Stomach (tissue), 9 donors: Measurements from ENCODE around the gene TAF13. TPM values are rescaled to one million over a fixed set of nuclear protein-coding genes. Genes with fewer than 3 reads are reported as not detected.
A peak's percentile ranks its signal among the peaks of the same experiment; 100 is the strongest.

Experiments used
- DNase-seq, 2 donors: peaks; one replicate each; pipeline versions ENCODE4 v3.0.0 to v3.0.0-alpha.2; 2013 to 2019
- H3K27ac ChIP-seq, 5 donors: fragments of 200-600 bp in 4 of 5; sonication (generic) in 4 of 5; one replicate each; pipeline ENCODE4 v1.5.1; 2013 to 2019; ENCODE audit warnings: mild to moderate bottlenecking in 1 of 5, moderate library complexity in 1 of 5
- H3K27me3 ChIP-seq, 3 donors: fragments of 200-600 bp; sonication (generic); one replicate each; pipeline ENCODE4 v1.5.1; 2017 to 2019; ENCODE audit warnings: mixed run types in 1 of 3
- H3K36me3 ChIP-seq, 4 donors: fragments of 200-600 bp; sonication (generic); 1 replicate in 3 of 4; 2 replicates in 1 of 4; pipeline ENCODE4 v1.5.1; 2016 to 2019
- H3K4me1 ChIP-seq, 4 donors: fragments of 200-600 bp; sonication (generic); one replicate each; pipeline ENCODE4 v1.5.1; 2016 to 2019
- H3K4me3 ChIP-seq, 4 donors: fragments of 200-600 bp; sonication (generic) in 3 of 4; one replicate each; pipeline ENCODE4 v1.5.1; 2016 to 2019; ENCODE audit warnings: mild to moderate bottlenecking in 1 of 4
- H3K9me3 ChIP-seq, 4 donors: fragments of 200-600 bp; sonication (generic); one replicate each; pipeline ENCODE4 v1.5.1; 2016 to 2019
- EP300 ChIP-seq: sonication (generic); formaldehyde crosslinking; IDR thresholded peaks from one replicate; pipeline ENCODE4 v1.6.1; 2017; ENCODE audit warnings: antibody characterized with exemption
- POLR2A ChIP-seq, 4 donors: fragments of 450-650 bp; IDR thresholded peaks; one replicate each; pipeline ENCODE4 v1.6.1; 2016; ENCODE audit warnings: antibody characterized with exemption in 4 of 4, control low read depth in 2 of 4, mild to moderate bottlenecking in 1 of 4, moderate library complexity in 1 of 4
- POLR2AphosphoS5 ChIP-seq, 3 donors: sonication (generic); formaldehyde crosslinking; IDR thresholded peaks; one replicate each; pipeline ENCODE4 v1.6.1; 2016; ENCODE audit warnings: antibody characterized with exemption in 3 of 3
- WGBS, 5 donors: extraction: QIAGEN DNeasy Blood & Tissue Kit in 3 of 5; methylation state at CpG; one replicate each; pipeline versions ENCODE4 v1.1.5 to v1.1.7; 2013 to 2018; 5-methylcytosine and 5-hydroxymethylcytosine counted together
- intact Hi-C: fragments of 100-400 bp; cut with DNase I; formaldehyde crosslinking; loops from one replicate; pipeline ENCODE4 v1.15.1; 2023; ENCODE audit warnings: low total_unique reads
- polyA plus RNA-seq, 3 donors: library from polyadenylated mRNA; stranded (reverse); fragments of 200-250 nt; gene quantifications; one replicate each; pipeline ENCODE4 v1.2.3, GENCODE V29; 2013
- total RNA-seq, 5 donors: library from RNA; depleted of rRNA; stranded (reverse); fragments of >200 nt; gene quantifications; one replicate each; pipeline versions ENCODE4 v1.1.0 to v1.2.3, GENCODE V29; 2014 to 2016
- TF ChIP-seq, protein P1 (sequence below), 7 experiments: fragments of 450-650 bp in 4 of 7; fragments of 200-600 bp in 3 of 7; sonication (generic) in 3 of 7; IDR thresholded peaks; one replicate each; pipeline ENCODE4 v1.5.1; 2016 to 2019; ENCODE audit warnings: antibody characterized with exemption in 7 of 7, control low read depth in 2 of 7, mild to moderate bottlenecking in 1 of 7
- donor health status: healthy with polysubstance abuse.
- donor health status: Bipolar disorder and iron deficiency.
- donor health status: healthy.

TAF13 gene
- total and polyA plus RNA-seq, 8 donors = 3.5 to 69.9 (median 36.0) TPM

DNA sequence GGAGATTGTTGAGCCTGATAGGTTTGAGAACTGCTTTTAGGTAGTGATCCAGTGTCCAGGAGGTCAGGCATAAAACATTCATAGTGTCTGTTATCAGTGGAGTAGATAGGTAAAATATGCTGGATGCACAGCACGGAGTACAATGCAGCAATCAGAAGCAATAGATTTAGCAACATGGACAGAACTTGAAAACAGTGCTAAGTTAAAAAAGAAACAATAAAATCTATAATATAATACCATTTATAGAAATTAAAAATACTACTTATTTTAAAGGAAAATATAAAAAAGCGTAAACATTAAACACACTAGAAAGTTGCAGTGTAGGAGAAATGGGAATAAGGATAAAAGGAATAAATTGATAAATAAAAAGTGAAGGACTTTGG, 3.4 kb upstream of the TAF13 start:
- intact Hi-C loops = no loop called here
- no peak for DNase-seq
- Histone ChIP-seq H3K9me3 (no peaks in the 10 kb centered on the region), H3K4me1 (peaks cover 9 to 18% (median 13%) of the 10 kb centered on the region in 4 donors), H3K27me3 (no peaks in the 10 kb centered on the region), H3K36me3 (no peaks in the 10 kb centered on the region), H3K27ac (peak overlapping the region in 3 of 5 donors; percentile 56 to 66 (median 57)), H3K4me3 (no peak overlapping the region)
- WGBS, 5 donors = 91 to 95% (median 94%) methylated on average over 2 of the region's 2 CpGs
- TF ChIP-seq, protein P1, sequence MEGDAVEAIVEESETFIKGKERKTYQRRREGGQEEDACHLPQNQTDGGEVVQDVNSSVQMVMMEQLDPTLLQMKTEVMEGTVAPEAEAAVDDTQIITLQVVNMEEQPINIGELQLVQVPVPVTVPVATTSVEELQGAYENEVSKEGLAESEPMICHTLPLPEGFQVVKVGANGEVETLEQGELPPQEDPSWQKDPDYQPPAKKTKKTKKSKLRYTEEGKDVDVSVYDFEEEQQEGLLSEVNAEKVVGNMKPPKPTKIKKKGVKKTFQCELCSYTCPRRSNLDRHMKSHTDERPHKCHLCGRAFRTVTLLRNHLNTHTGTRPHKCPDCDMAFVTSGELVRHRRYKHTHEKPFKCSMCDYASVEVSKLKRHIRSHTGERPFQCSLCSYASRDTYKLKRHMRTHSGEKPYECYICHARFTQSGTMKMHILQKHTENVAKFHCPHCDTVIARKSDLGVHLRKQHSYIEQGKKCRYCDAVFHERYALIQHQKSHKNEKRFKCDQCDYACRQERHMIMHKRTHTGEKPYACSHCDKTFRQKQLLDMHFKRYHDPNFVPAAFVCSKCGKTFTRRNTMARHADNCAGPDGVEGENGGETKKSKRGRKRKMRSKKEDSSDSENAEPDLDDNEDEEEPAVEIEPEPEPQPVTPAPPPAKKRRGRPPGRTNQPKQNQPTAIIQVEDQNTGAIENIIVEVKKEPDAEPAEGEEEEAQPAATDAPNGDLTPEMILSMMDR (IDR thresholded peaks at IDR 0.05) = no peak
- TF ChIP-seq EP300 (no peak), POLR2A (IDR thresholded peaks at IDR 0.05) (no peak), POLR2AphosphoS5 (IDR thresholded peaks at IDR 0.05) (no peak)

DNA sequence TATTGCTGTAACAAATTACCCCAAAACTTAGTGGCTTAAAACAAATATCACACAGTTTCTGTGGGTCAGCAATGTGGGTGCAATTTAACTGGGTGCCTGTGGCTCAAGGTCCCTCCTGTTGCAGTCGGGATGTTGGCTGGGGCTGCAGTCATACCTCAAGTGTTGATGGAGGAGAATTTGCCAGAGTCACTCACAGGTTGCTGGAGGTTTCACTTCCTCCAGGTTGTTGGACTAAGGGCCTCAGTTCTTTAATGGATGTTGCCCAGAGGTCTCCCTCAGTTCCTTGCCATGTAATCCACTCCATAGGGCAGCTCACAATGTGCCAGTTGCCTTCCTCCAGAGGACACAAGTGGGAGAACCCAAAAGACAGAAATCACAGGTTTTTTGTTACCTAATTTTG, 2.5 kb upstream of the TAF13 start:
- WGBS, 5 donors = 82 to 100% (median 85%) methylated on average over 1 of the region's 1 CpG
- intact Hi-C loops = no loop called here
- TF ChIP-seq POLR2AphosphoS5 (IDR thresholded peaks at IDR 0.05) = no peak
- no peak for TF ChIP-seq EP300
- TF ChIP-seq, protein P1 (IDR thresholded peaks at IDR 0.05) = no peak
- TF ChIP-seq POLR2A (IDR thresholded peaks at IDR 0.05) = no peak
- Histone ChIP-seq H3K27me3 (no peaks in the 10 kb centered on the region), H3K36me3 (peaks cover 0 to 6% (median 6%) of the 10 kb centered on the region in 4 donors), H3K4me1 (peaks cover 9 to 24% (median 16%) of the 10 kb centered on the region in 4 donors), H3K27ac (no peak overlapping the region), H3K9me3 (no peaks in the 10 kb centered on the region), H3K4me3 (no peak overlapping the region)
- no peak for DNase-seq

DNA sequence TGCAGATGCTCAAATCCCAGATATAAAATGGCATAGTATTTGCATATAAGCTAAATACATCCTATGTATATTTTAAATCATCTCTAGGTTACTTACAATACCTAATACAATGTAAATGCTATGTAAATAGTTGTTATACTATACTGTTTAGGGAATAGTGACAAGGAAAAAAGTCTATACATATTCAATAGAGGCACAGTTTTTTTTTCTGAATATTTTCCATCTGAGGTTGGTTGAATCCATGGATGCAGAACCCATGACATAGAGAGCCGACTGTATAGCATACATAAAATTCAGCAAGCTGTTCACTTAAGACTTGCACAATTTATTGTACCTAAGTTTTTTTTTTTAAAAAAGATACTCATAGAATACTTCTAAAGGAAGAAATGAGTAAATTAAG, 6.5 kb downstream of the TAF13 start:
- Histone ChIP-seq H3K4me1 (peaks cover 0 to 21% (median 9%) of the 10 kb centered on the region in 4 donors), H3K27me3 (no peaks in the 10 kb centered on the region), H3K9me3 (no peaks in the 10 kb centered on the region), H3K36me3 (peaks cover 15 to 86% (median 83%) of the 10 kb centered on the region in 4 donors), H3K27ac (no peak overlapping the region), H3K4me3 (no peak overlapping the region)
- DNase-seq = no peak
- intact Hi-C loops = no loop called here
- 78 to 89% (median 82%) methylated on average over 1 of the region's 1 CpG for WGBS, 5 donors
- TF ChIP-seq EP300 = no peak
- TF ChIP-seq, protein P1 (IDR thresholded peaks at IDR 0.05) = no peak
- TF ChIP-seq POLR2A (IDR thresholded peaks at IDR 0.05) = no peak
- no peak for TF ChIP-seq POLR2AphosphoS5 (IDR thresholded peaks at IDR 0.05)

DNA sequence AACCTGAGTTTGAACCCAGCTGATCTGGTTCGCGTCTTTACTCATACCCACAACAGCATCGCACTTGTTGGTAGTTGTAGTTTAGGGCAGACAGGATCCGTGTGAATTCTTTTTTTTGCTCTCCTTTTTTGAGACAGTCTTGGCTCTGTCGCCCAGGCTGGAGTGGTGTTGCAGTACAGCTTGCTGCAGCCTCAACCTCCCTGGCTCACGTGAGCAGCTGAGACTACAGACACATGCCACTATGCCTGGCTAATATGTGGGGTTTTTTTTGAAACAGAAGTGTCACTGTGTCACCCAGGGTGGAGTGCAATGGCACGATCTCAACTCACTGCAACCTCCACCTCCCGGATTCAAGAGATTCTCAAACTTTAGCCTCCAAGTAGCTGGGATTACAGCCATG, 7.9 kb downstream of the TAF13 start:
- Histone ChIP-seq H3K4me1 (peaks cover 0 to 13% (median 4%) of the 10 kb centered on the region in 4 donors), H3K27me3 (no peaks in the 10 kb centered on the region), H3K4me3 (no peak overlapping the region), H3K36me3 (peaks cover 18 to 90% (median 88%) of the 10 kb centered on the region in 4 donors), H3K9me3 (no peaks in the 10 kb centered on the region), H3K27ac (no peak overlapping the region)
- no peak for TF ChIP-seq POLR2AphosphoS5 (IDR thresholded peaks at IDR 0.05)
- TF ChIP-seq, protein P1 (IDR thresholded peaks at IDR 0.05) = no peak
- TF ChIP-seq POLR2A (IDR thresholded peaks at IDR 0.05) = no peak
- TF ChIP-seq EP300 = no peak
- WGBS, 5 donors = 78 to 90% (median 86%) methylated on average over 8 of the region's 8 CpGs
- intact Hi-C loops = no loop called here
- no peak for DNase-seq
